H9 (cell line): ENCODE data around the gene ARHGAP30. TPM values are rescaled to one million over a fixed set of nuclear protein-coding genes. Genes with fewer than 3 reads are reported as not detected.

ENCODE experiments used
- DNase-seq: peaks from one replicate; pipeline ENCODE4 v3.0.0-alpha.2; 2017
- H2AFZ ChIP-seq: one replicate; pipeline ENCODE4 v1.6.1; 2013; ENCODE audit warnings: mild to moderate bottlenecking, low read length, control low read depth, moderate library complexity
- H2AK5ac ChIP-seq: 2 replicates; pipeline ENCODE4 v1.6.1; 2013; ENCODE audit warnings: low read length, control low read depth, mixed read lengths; ENCODE audit not compliant: insufficient read length
- H2BK120ac ChIP-seq: one replicate; pipeline ENCODE4 v1.6.1; 2013; ENCODE audit warnings: low read depth, mild to moderate bottlenecking, low read length, control low read depth, inconsistent platforms; ENCODE audit not compliant: poor library complexity, severe bottlenecking
- H2BK12ac ChIP-seq: 2 replicates; pipeline ENCODE4 v1.6.1; 2013; ENCODE audit warnings: low read length, control low read depth, mixed read lengths, low read depth; ENCODE audit not compliant: insufficient read length
- H2BK15ac ChIP-seq: 2 replicates; pipeline ENCODE4 v1.6.1; 2013; ENCODE audit warnings: low read depth, low read length, control low read depth
- H2BK20ac ChIP-seq: one replicate; pipeline ENCODE4 v1.6.1; 2013; ENCODE audit warnings: low read depth, mild to moderate bottlenecking, low read length, control low read depth, inconsistent platforms; ENCODE audit not compliant: poor library complexity, severe bottlenecking
- H2BK5ac ChIP-seq: 2 replicates; pipeline ENCODE4 v1.6.1; 2013; ENCODE audit warnings: low read length, control low read depth, mixed read lengths; ENCODE audit not compliant: insufficient read length
- H3K14ac ChIP-seq: 2 replicates; pipeline ENCODE4 v1.6.1; 2013; ENCODE audit warnings: low read length, control low read depth; ENCODE audit not compliant: insufficient read depth
- H3K18ac ChIP-seq: 2 replicates; pipeline ENCODE4 v1.6.1; 2013; ENCODE audit warnings: low read depth, mild to moderate bottlenecking, mixed read lengths, low read length, control low read depth; ENCODE audit not compliant: insufficient read length
- H3K23ac ChIP-seq: 2 replicates; pipeline ENCODE4 v1.6.1; 2013; ENCODE audit warnings: low read length, control low read depth, mixed read lengths, low read depth; ENCODE audit not compliant: insufficient read length
- H3K23me2 ChIP-seq: 2 replicates; pipeline ENCODE4 v1.6.1; 2013; ENCODE audit warnings: low read depth, mild to moderate bottlenecking, mixed read lengths, low read length, control low read depth; ENCODE audit not compliant: insufficient read length, poor library complexity, severe bottlenecking
- H3K27ac ChIP-seq: 2 replicates; pipeline ENCODE4 v1.5.1; 2013; ENCODE audit warnings: low read length, control low read depth, mixed read lengths, low read depth; ENCODE audit not compliant: insufficient read length
- H3K27me3 ChIP-seq: 2 replicates; pipeline ENCODE4 v1.6.1; 2013; ENCODE audit warnings: low read length, control low read depth, inconsistent platforms; ENCODE audit not compliant: insufficient read depth
- H3K4ac ChIP-seq: 2 replicates; pipeline ENCODE4 v1.6.1; 2013; ENCODE audit warnings: low read depth, mild to moderate bottlenecking, control low read depth, inconsistent platforms, low read length, moderate library complexity
- H3K4me1 ChIP-seq: 2 replicates; pipeline ENCODE4 v1.6.1; 2013; ENCODE audit warnings: low read length, control low read depth, inconsistent platforms; ENCODE audit not compliant: insufficient read depth
- H3K4me2 ChIP-seq: 2 replicates; pipeline ENCODE4 v1.6.1; 2013; ENCODE audit warnings: low read length, control low read depth, mixed read lengths; ENCODE audit not compliant: insufficient read length, insufficient read depth
- H3K56ac ChIP-seq: 2 replicates; pipeline ENCODE4 v1.6.1; 2013; ENCODE audit warnings: low read depth, mild to moderate bottlenecking, mixed read lengths, low read length, control low read depth; ENCODE audit not compliant: insufficient read length
- H3K79me1 ChIP-seq: 2 replicates; pipeline ENCODE4 v1.6.1; 2013; ENCODE audit warnings: low read depth, mild to moderate bottlenecking, moderate library complexity, low read length, control low read depth, inconsistent platforms; ENCODE audit not compliant: insufficient read depth, poor library complexity, severe bottlenecking
- H3K79me2 ChIP-seq: 2 replicates; pipeline ENCODE4 v1.6.1; 2013; ENCODE audit warnings: low read length, control low read depth, inconsistent platforms; ENCODE audit not compliant: insufficient read depth
- H3K9ac ChIP-seq: 2 replicates; pipeline ENCODE4 v1.6.1; 2013; ENCODE audit warnings: low read length, control low read depth, mixed read lengths; ENCODE audit not compliant: insufficient read length; ENCODE audit errors: extremely low read depth
- H3K9me3 ChIP-seq: one replicate; pipeline ENCODE4 v1.6.1; 2013; ENCODE audit warnings: low read depth, low read length, inconsistent platforms; ENCODE audit not compliant: control insufficient read depth
- H3T11ph ChIP-seq: one replicate; pipeline ENCODE4 v1.6.1; 2013; ENCODE audit warnings: mild to moderate bottlenecking, low read length, control low read depth, inconsistent platforms
- H4K20me1 ChIP-seq: one replicate; pipeline ENCODE4 v1.6.1; 2013; ENCODE audit not compliant: control insufficient read depth, insufficient read length, insufficient read depth
- H4K5ac ChIP-seq: 2 replicates; pipeline ENCODE4 v1.6.1; 2013; ENCODE audit warnings: low read depth, mild to moderate bottlenecking, mixed read lengths, low read length, control low read depth; ENCODE audit not compliant: insufficient read length
- H4K8ac ChIP-seq: replicated peaks from 2 replicates; pipeline ENCODE4 v1.6.1; 2013; ENCODE audit warnings: low read length, control low read depth, mixed read lengths, low read depth; ENCODE audit not compliant: insufficient read length
- H4K91ac ChIP-seq: 2 replicates; pipeline ENCODE4 v1.6.1; 2013; ENCODE audit warnings: low read depth, mild to moderate bottlenecking, moderate library complexity, mixed read lengths, low read length, control low read depth; ENCODE audit not compliant: insufficient read length
- H3K27ac Mint-ChIP-seq, 3 experiments: 2 replicates in 2 of 3; 3 replicates in 1 of 3; pipeline ENCODE4 v1.8.0; 2020 to 2021; ENCODE audit warnings: mixed read lengths in 3 of 3, mild to moderate bottlenecking in 1 of 3, moderate library complexity in 1 of 3
- H3K27me3 Mint-ChIP-seq: 2 replicates; pipeline ENCODE4 v1.8.0; 2021; ENCODE audit warnings: low read depth, mild to moderate bottlenecking, moderate library complexity, mixed read lengths
- H3K36me3 Mint-ChIP-seq, 3 experiments: 2 replicates in 2 of 3; 3 replicates in 1 of 3; pipeline ENCODE4 v1.8.0; 2020 to 2021; ENCODE audit warnings: low read depth in 3 of 3, mixed read lengths in 3 of 3; ENCODE audit not compliant: insufficient read depth in 1 of 3
- H3K4me1 Mint-ChIP-seq, 2 experiments: 2 replicates each; pipeline ENCODE4 v1.8.0; 2020; ENCODE audit warnings: mixed read lengths in 2 of 2
- H3K4me3 Mint-ChIP-seq, 2 experiments: 2 replicates in 1 of 2; 3 replicates in 1 of 2; pipeline ENCODE4 v1.8.0; 2020 to 2021; ENCODE audit warnings: mild to moderate bottlenecking in 2 of 2, mixed read lengths in 2 of 2, moderate library complexity in 1 of 2
- H3K9me3 Mint-ChIP-seq, 2 experiments: 2 replicates in 1 of 2; 3 replicates in 1 of 2; pipeline ENCODE4 v1.8.0; 2020; ENCODE audit warnings: mild to moderate bottlenecking in 2 of 2, mixed read lengths in 2 of 2, moderate library complexity in 1 of 2
- CTCF ChIP-seq: fragments of 200-600 bp; sonication (generic); conservative IDR thresholded peaks from 3 replicates; pipeline ENCODE4 v1.8.0; 2021; ENCODE audit warnings: antibody characterized with exemption, mild to moderate bottlenecking
- WGBS: extraction: QIAGEN DNeasy Blood & Tissue Kit; methylation state at CpG from one replicate; pipeline ENCODE4 v1.1.7; 2013; ENCODE audit warnings: missing lambda C conversion rate, low lambda C conversion rate, mixed read lengths; ENCODE audit not compliant: insufficient read length; ENCODE audit errors: extremely low coverage; 5-methylcytosine and 5-hydroxymethylcytosine counted together
- total RNA-seq: library from RNA; stranded (reverse); gene quantifications from 2 replicates; pipeline ENCODE4 v1.2.1, GENCODE V29; 2021

Gene ARHGAP30
- total RNA-seq, 1 experiment from 2014 or later, result 0.13 TPM

GRCh38 chr1:161106431-161106830 is 36.7 kb upstream of the ARHGAP30 start:
- no peak overlapping the region for H2BK5ac ChIP-seq
- H3K9me3 ChIP-seq, result no peaks in the 10 kb centered on the region
- no peak overlapping the region for H3K56ac ChIP-seq
- H3K27me3 Mint-ChIP-seq, result no peaks in the 10 kb centered on the region
- H3K27me3 ChIP-seq, result no peaks in the 10 kb centered on the region
- no peak overlapping the region for H3T11ph ChIP-seq
- no peak overlapping the region for H2BK120ac ChIP-seq
- WGBS, result no CpG with 5 or more reads among the region's 1 CpG
- no peak overlapping the region for H2BK12ac ChIP-seq
- DNase-seq, result no peak
- no peak overlapping the region for H3K18ac ChIP-seq
- no peaks in the 10 kb centered on the region for H4K20me1 ChIP-seq
- H3K23me2 ChIP-seq, result no peaks in the 10 kb centered on the region
- no peaks in the 10 kb centered on the region for H3K4me1 Mint-ChIP-seq
- no peak overlapping the region for H3K9ac ChIP-seq
- no peak overlapping the region for H3K27ac Mint-ChIP-seq
- no peak overlapping the region for H2BK20ac ChIP-seq
- H4K91ac ChIP-seq, result no peak overlapping the region
- no peak overlapping the region for H3K14ac ChIP-seq
- H3K4me3 Mint-ChIP-seq, result no peak overlapping the region
- no peak overlapping the region for H3K23ac ChIP-seq
- H4K5ac ChIP-seq, result no peak overlapping the region
- no peak for TF ChIP-seq CTCF
- H3K4me2 ChIP-seq, result no peak overlapping the region
- H3K36me3 Mint-ChIP-seq, result peaks cover 4 to 19% (median 16%) of the 10 kb centered on the region in 3 experiments
- no peak overlapping the region for H3K4ac ChIP-seq
- no peak overlapping the region for H2AFZ ChIP-seq
- H3K27ac ChIP-seq, result no peak overlapping the region
- no peaks in the 10 kb centered on the region for H3K4me1 ChIP-seq
- no peaks in the 10 kb centered on the region for H3K9me3 Mint-ChIP-seq
- no peak overlapping the region for H4K8ac ChIP-seq
- no peak overlapping the region for H2BK15ac ChIP-seq
- H3K79me2 ChIP-seq, result peaks cover 1% of the 10 kb centered on the region; the same call in 1 of the 2 replicates
- H3K79me1 ChIP-seq, result peaks cover 7% of the 10 kb centered on the region
- no peak overlapping the region for H2AK5ac ChIP-seq
